Liver (tissue), 3 donors: Measurements from ENCODE around the gene TINAGL1.

Experiments
- CTCF ChIP-seq: fragments of 150-350 bp; IDR thresholded peaks from 2 replicates; pipeline ENCODE4 v1.5.1; 2017; ENCODE audit warnings: improper control_type of control experiment, low read depth, low read length; ENCODE audit not compliant: missing input control
- EGR1 ChIP-seq, 2 donors: IDR thresholded peaks; 2 replicates each; pipeline ENCODE4 v1.6.1; 2016 to 2018; ENCODE audit warnings: antibody characterized with exemption in 2 of 2, low read depth in 2 of 2
- GABPA ChIP-seq, 2 donors: IDR thresholded peaks in 1 of 2; conservative IDR thresholded peaks in 1 of 2; 2 replicates each; pipeline ENCODE4 v1.6.1; 2016; ENCODE audit warnings: antibody characterized with exemption in 2 of 2, mild to moderate bottlenecking in 1 of 2, moderate library complexity in 1 of 2
- JUND ChIP-seq, 2 donors: IDR thresholded peaks; 2 replicates each; pipeline ENCODE4 v1.6.1; 2016; ENCODE audit warnings: antibody characterized with exemption in 2 of 2
- RAD21 ChIP-seq, 2 donors: IDR thresholded peaks; 2 replicates each; pipeline ENCODE4 v1.6.1; 2016; ENCODE audit warnings: antibody characterized with exemption in 2 of 2, mild to moderate bottlenecking in 2 of 2
- REST ChIP-seq: IDR thresholded peaks from 2 replicates; pipeline ENCODE4 v1.6.1; 2016; ENCODE audit warnings: antibody characterized with exemption, mild to moderate bottlenecking
- RXRA ChIP-seq, 2 donors: IDR thresholded peaks; 2 replicates each; pipeline ENCODE4 v1.6.1; 2017 to 2018; ENCODE audit warnings: antibody characterized with exemption in 2 of 2, mild to moderate bottlenecking in 1 of 2
- SP1 ChIP-seq: IDR thresholded peaks from 2 replicates; pipeline ENCODE4 v1.6.1; 2018; ENCODE audit warnings: antibody characterized with exemption, mild to moderate bottlenecking
- YY1 ChIP-seq: IDR thresholded peaks from 2 replicates; pipeline ENCODE4 v1.6.1; 2016; ENCODE audit warnings: antibody characterized with exemption, mild to moderate bottlenecking
- TF ChIP-seq, protein P1 (sequence below): IDR thresholded peaks from 2 replicates; pipeline ENCODE4 v1.6.1; 2016; ENCODE audit warnings: antibody characterized with exemption
- donor health status: healthy.
- donor health status: healthy.

DNA sequence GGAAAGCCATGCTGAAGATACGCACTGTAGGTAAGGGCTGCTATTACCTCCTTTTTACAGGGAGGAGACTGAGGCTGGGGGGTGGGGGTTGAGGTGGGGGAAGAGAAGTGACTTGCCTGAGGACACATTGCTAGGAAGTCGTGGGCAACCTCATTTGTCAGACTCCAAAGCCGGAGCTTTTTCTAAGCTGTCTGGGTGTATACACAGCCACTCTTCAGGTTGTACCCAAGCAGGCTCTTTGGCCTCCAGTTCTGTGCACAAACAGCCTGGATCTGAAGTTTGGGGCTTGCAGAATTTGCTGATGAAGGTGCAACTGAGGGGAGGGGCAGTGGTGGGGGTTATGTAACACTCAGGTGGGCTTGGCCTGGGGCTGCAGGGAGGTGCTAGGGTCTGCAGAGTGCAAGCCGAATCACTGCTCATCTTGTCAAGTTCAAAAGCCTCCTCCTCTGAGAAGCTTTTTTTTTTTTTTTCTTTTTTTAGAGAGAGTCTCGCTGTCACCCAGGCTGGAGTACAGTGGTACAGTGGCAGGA, 16.9 kb downstream of the TINAGL1 start:
- no peak for TF ChIP-seq CTCF
- TF ChIP-seq REST, result no peak
- TF ChIP-seq GABPA (IDR thresholded peaks at IDR 0.05 in 1 of 2, conservative IDR thresholded peaks at IDR 0.05 in 1 of 2), result no peak
- no peak for TF ChIP-seq RXRA (IDR thresholded peaks at IDR 0.05)
- no peak for TF ChIP-seq JUND (IDR thresholded peaks at IDR 0.05)
- TF ChIP-seq, protein P1, sequence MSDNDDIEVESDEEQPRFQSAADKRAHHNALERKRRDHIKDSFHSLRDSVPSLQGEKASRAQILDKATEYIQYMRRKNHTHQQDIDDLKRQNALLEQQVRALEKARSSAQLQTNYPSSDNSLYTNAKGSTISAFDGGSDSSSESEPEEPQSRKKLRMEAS, result no peak
- TF ChIP-seq EGR1 (IDR thresholded peaks at IDR 0.05; ENCODE audit: low read depth in 2 of 2), result no peak
- TF ChIP-seq YY1, result no peak
- TF ChIP-seq RAD21 (IDR thresholded peaks at IDR 0.05), result no peak
- no peak for TF ChIP-seq SP1
